ENCODE measurements around the gene BCAN.
"Not testable (repeated sequence)": the region's sequence is repeated elsewhere in the genome, so short reads cannot be mapped to it uniquely, and the experiment has no call there.

BCAN gene

DNA sequence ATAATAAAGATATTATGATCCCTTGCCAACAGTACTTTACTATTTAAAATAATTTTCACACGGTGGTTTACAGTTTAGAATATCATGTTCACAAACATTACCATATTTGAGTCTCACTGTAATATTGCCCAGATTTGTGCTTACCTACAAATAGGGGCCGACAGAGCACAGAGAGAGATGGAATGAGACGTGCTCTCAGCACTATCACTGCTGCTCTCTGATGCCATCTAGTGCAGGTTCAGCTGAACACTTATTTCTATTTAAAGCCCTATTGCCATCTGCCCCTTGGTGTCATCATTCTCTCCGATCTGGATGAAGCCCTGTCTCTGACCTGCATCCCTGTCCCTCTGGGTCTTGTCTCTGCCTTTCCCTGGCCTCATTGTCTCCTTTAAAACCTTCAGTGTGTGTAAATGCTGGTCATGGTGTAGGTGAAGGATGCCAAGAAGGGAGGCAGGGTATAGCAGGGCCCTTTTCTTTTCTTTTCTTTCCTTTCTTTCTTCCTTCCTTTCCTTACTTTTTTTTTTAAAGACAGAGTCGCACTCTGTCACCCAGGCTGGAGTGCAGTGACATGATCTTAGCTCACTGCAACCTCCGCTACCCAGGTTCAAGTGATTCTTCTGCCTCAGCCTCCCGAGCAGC is 33.8 kb upstream of the BCAN start:
- peak overlapping the region; percentile 8; the same call in 1 of the 2 replicates for H3K27ac ChIP-seq
- TF ChIP-seq, protein P1, sequence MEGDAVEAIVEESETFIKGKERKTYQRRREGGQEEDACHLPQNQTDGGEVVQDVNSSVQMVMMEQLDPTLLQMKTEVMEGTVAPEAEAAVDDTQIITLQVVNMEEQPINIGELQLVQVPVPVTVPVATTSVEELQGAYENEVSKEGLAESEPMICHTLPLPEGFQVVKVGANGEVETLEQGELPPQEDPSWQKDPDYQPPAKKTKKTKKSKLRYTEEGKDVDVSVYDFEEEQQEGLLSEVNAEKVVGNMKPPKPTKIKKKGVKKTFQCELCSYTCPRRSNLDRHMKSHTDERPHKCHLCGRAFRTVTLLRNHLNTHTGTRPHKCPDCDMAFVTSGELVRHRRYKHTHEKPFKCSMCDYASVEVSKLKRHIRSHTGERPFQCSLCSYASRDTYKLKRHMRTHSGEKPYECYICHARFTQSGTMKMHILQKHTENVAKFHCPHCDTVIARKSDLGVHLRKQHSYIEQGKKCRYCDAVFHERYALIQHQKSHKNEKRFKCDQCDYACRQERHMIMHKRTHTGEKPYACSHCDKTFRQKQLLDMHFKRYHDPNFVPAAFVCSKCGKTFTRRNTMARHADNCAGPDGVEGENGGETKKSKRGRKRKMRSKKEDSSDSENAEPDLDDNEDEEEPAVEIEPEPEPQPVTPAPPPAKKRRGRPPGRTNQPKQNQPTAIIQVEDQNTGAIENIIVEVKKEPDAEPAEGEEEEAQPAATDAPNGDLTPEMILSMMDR (conservative IDR thresholded peaks at IDR 0.05): peak; percentile 91

DNA sequence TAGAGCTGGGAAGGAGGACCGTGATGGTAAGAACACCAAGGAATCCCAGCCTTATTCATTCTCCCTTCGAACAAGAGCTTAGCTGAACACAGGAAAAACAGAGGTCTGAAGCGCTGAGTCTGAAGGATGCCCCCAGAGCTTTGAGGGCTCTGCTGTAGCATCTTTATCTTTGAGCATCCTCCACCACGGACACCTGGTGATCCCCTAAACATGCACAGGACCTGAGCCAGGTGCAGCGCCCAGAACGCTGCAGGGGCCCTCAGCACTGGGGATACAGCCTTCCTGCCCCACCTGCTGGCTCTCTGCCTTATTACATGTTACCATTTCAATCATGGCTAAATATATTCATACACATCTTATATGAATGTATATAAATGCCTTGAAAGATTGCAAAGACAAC is 32.9 kb upstream of the BCAN start:
- TF ChIP-seq, protein P1 (conservative IDR thresholded peaks at IDR 0.05): peak; percentile 80
- H3K27ac ChIP-seq: no peak overlapping the region

DNA sequence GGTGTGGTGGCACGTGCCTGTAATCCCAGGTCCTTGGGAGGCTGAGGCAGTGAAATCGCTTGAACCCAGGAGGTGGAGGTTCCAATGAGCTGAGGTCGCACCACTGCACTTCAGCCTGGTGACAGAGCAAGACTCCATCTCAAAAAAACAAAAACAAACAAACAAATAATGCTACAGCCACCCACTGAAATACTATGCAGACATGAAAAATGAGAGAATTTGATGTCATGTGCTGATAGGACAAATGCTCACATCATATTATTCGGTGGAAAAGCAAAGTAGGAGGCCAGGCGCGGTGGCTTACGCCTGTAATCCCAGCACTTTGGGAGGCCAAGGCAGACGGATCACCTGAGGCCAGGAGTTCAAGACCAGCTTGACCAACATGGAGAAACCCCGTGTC is 31.8 kb upstream of the BCAN start:
- H3K27ac ChIP-seq: not testable (repeated sequence)

DNA sequence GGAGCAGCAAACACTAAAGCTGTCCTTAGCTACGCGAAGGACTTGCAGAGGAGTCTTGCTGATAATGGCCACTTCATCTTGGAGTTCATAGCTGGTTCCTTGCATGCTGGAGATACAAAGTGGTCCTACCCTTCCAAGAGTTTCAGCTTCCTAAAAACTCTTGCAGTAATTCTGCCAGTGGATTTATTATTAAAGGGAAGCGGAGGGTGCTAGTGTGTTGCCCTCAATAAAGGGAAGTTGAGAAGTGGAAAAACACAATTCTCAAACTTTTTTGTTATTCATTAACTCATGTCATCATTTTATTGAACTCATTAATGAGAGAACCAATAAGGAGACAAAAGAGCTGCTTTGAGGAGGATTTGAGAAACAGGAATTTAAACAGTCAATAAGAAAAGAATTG is 29.3 kb upstream of the BCAN start:
- peak overlapping the region; percentile 94 for H3K27ac ChIP-seq

DNA sequence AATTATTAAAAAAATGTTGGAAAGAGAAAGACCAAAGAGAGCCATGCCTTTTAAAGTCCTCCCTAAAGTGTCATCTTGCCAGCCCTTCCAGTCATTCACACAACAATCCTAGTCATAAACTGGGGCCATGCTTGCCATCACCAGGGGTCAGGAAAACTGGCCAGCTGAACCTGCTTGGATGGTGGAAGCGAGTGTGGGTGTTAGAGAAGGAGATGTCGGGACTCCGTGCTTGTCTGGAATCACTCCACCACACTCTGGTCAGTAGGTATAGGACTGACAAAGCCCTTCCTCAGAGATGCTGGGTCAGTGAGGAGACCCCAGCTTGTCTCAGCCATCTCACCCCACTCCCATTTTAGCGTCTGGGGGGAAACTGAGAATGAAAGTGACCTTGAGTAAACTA is 26.0 kb upstream of the BCAN start:
- TF ChIP-seq, protein P1 (conservative IDR thresholded peaks at IDR 0.05): no peak
- H3K27ac ChIP-seq: peak overlapping the region; percentile 94

More for the DNA sequence above, 29.3 kb upstream of the BCAN start:
- TF ChIP-seq, protein P1 (conservative IDR thresholded peaks at IDR 0.05): no peak

DNA sequence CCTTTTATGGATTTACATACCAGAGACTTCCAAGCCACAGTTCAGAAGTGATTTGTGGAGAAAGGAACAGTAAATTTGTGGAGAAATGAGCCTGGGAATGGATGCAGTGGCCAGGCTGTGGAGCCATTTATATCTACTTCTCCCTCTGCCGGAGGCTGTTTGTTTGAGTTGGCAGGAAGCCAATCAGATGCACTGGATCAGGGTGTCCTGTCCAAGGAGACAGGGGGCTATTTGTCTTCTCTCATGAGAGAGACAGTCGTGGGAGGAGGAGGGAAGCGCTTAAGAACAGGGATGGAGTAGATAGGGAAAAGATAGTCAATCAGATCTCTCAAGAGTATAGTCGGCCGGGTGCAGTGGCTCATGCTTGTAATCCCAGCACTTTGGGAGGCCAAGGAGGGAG is 25.5 kb upstream of the BCAN start:
- TF ChIP-seq, protein P1 (conservative IDR thresholded peaks at IDR 0.05): no peak
- H3K27ac ChIP-seq: peak overlapping the region; percentile 94

DNA sequence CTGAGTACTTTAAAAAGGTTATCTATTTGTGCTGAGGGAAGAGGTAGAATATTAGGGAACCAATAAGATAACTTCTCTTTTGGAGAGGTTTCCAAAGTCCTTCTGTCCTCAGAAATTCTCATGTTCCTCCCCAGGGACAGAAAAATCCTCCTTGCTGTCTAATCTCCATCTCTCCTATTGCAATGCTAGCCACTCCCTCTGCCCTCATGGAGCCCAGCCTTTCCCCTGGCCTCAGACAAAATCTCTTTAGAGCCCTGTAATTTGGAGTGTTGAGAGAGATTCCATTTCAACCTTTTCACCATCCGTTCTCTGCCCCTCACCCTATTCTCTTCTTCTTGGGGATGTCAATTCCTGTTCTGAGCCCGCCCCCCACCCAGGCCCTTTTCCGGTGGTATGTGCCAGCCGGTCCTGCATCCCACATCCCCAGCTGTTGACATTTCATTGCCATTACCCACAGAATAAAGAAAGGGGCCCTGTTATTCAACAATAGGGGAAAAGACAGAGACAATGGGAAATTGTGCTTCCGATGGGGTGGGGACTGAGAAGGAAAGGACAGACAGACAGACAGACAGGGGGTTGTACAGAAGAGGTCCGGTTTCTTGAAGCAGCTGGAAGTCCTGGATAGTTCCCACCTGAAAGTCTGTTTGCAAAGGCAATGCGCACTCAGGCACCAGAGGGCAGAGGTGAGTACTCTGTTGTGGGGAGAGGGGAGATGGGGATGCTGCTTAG is 22.9 kb upstream of the BCAN start, which contains the start of gene HAPLN2:
Gene HAPLN2, plus strand, starts transcription at position 563 of the 729 bp plus-strand sequence. CDS start 4,076 bp downstream, outside the sequence.
- TF ChIP-seq, protein P1 (conservative IDR thresholded peaks at IDR 0.05): peak; percentile 58; the same call in 1 of the 2 replicates
- H3K27ac ChIP-seq: no peak within 1 kb of the TSS; the same call in 1 of the 2 replicates

DNA sequence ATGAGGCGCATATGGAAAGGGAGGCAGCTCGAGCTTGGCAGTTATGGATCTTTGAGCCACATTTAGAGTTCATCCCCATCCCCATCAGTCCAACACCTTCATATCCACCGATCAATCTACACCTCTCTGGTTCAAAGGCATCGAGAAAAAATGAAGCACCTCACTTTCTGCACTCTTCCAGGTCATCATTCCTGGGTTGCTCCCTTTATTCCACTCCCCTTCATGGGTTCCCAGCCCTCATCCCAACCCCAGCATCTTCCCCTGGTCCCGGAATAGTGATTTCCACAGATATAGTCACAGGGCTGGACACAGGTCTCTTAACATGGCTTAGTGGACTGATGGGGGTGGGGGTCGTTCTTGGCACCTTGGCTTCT is 22.3 kb upstream of the BCAN start:
- TF ChIP-seq, protein P1 (conservative IDR thresholded peaks at IDR 0.05): 0 out of 2 replicates have a peak, but pooled peaks have one; percentile 3
- H3K27ac ChIP-seq: no peak overlapping the region
